GM12878 (cell line): ENCODE data around the gene ACP4. TPM values are rescaled to one million over a fixed set of nuclear protein-coding genes. Genes with fewer than 3 reads are reported as not detected.

Source experiments
- BHLHE40 ChIP-seq, 2 experiments: fragments of 450-650 bp in 1 of 2; IDR thresholded peaks; 2 replicates each; pipeline ENCODE4 v1.6.1; 2011 to 2017; ENCODE audit warnings: low read depth in 2 of 2, borderline replicate concordance in 1 of 2, improper control_type of control experiment in 1 of 2, low read length in 1 of 2, mild to moderate bottlenecking in 1 of 2
- CBX5 ChIP-seq: sonication (generic); IDR thresholded peaks from 2 replicates; pipeline ENCODE4 v1.6.1; 2016; ENCODE audit warnings: low read depth, moderate library complexity, mild to moderate bottlenecking, inconsistent platforms
- CREM ChIP-seq: IDR thresholded peaks from 2 replicates; pipeline ENCODE4 v1.6.1; 2014; ENCODE audit warnings: antibody characterized with exemption, low read depth
- HDAC6 ChIP-seq: fragments of 200-600 bp; sonication (generic); IDR thresholded peaks from one replicate; pipeline ENCODE4 v1.8.0; 2017; ENCODE audit warnings: antibody characterized with exemption; ENCODE audit not compliant: unreplicated experiment
- IKZF2 ChIP-seq, 2 experiments: fragments of 450-650 bp; IDR thresholded peaks; 2 replicates each; pipeline ENCODE4 v1.6.1; 2017; ENCODE audit warnings: mild to moderate bottlenecking in 2 of 2, moderate library complexity in 2 of 2
- LARP7 ChIP-seq: fragments of 450-650 bp; IDR thresholded peaks from 2 replicates; pipeline ENCODE4 v1.6.1; 2017; ENCODE audit warnings: mild to moderate bottlenecking
- MLLT1 ChIP-seq: fragments of 450-650 bp; IDR thresholded peaks from 2 replicates; pipeline ENCODE4 v1.6.1; 2016; ENCODE audit warnings: mild to moderate bottlenecking
- MXI1 ChIP-seq: fragments of 150-350 bp; IDR thresholded peaks from 2 replicates; pipeline ENCODE4 v1.6.1; 2011; ENCODE audit warnings: low read depth, mild to moderate bottlenecking, inconsistent platforms, low read length, improper control_type of control experiment
- MYC ChIP-seq: IDR thresholded peaks from 2 replicates; pipeline ENCODE4 v1.6.1; 2011; ENCODE audit warnings: mild to moderate bottlenecking, low read length, moderate library complexity, inconsistent platforms; ENCODE audit not compliant: insufficient read depth, insufficient replicate concordance, insufficient read length, severe bottlenecking
- NFXL1 ChIP-seq: fragments of 450-650 bp; IDR thresholded peaks from 2 replicates; pipeline ENCODE4 v1.6.1; 2017; ENCODE audit warnings: antibody characterized with exemption, mild to moderate bottlenecking, borderline replicate concordance
- NR2F1 ChIP-seq: fragments of 450-650 bp; conservative IDR thresholded peaks from 2 replicates; pipeline ENCODE4 v1.6.1; 2017; ENCODE audit warnings: mild to moderate bottlenecking
- POLR2AphosphoS5 ChIP-seq: IDR thresholded peaks from 2 replicates; pipeline ENCODE4 v1.6.1; 2011; ENCODE audit warnings: mild to moderate bottlenecking, low read length, inconsistent platforms
- POU2F2 ChIP-seq: IDR thresholded peaks from 3 replicates; pipeline ENCODE4 v1.6.1; 2011; ENCODE audit warnings: low read depth, mild to moderate bottlenecking, low read length, borderline replicate concordance
- RAD51 ChIP-seq: fragments of 450-650 bp; IDR thresholded peaks from 2 replicates; pipeline ENCODE4 v1.6.1; 2016; ENCODE audit warnings: moderate library complexity, mild to moderate bottlenecking, inconsistent platforms
- RUNX3 ChIP-seq: IDR thresholded peaks from 2 replicates; pipeline ENCODE4 v1.6.1; 2012; ENCODE audit warnings: low read length, inconsistent platforms
- SP1 ChIP-seq: IDR thresholded peaks from one replicate; pipeline ENCODE4 v1.6.1; 2011; ENCODE audit warnings: low read depth, low read length
- SREBF1 ChIP-seq: IDR thresholded peaks from 2 replicates; pipeline ENCODE4 v1.6.1; 2012; ENCODE audit warnings: mild to moderate bottlenecking, low read length
- TARDBP ChIP-seq: IDR thresholded peaks from 2 replicates; pipeline ENCODE4 v1.6.1; 2016; ENCODE audit warnings: borderline replicate concordance
- ZBED1 ChIP-seq: IDR thresholded peaks from 2 replicates; pipeline ENCODE4 v1.6.1; 2016; ENCODE audit warnings: borderline replicate concordance
- ZNF207 ChIP-seq: fragments of 450-650 bp; IDR thresholded peaks from 2 replicates; pipeline ENCODE4 v1.6.1; 2014; ENCODE audit warnings: antibody characterized with exemption, mild to moderate bottlenecking, borderline replicate concordance
- ZNF217 ChIP-seq: fragments of 450-650 bp; IDR thresholded peaks from 2 replicates; pipeline ENCODE4 v1.6.1; 2017; ENCODE audit warnings: antibody characterized with exemption, mild to moderate bottlenecking
- polyA plus RNA-seq, 11 experiments: library from polyadenylated mRNA; depleted of rRNA in 4 of 11; unstranded in 6 of 11; stranded (reverse) in 5 of 11; fragments of >200 nt; fragmentation: Nextera tagmentation in 4 of 11; fragmentation: Illumina TruSeq in 1 of 11; extraction: Ambion mirVana in 4 of 11; extraction: Trizol in 1 of 11; gene quantifications; 1 replicate in 1 of 11; 2 replicates in 10 of 11; pipeline versions ENCODE4 v1.2.1 to v1.2.3, GENCODE V29; 2011 to 2016; ENCODE audit warnings: inconsistent platforms in 2 of 11, missing spikeins in 2 of 11, low read depth in 1 of 11
- total RNA-seq, 4 experiments: library from RNA; depleted of rRNA in 3 of 4; stranded (reverse); fragments of >200 nt in 3 of 4; fragmentation: Illumina TruSeq in 1 of 4; extraction: Trizol in 1 of 4; gene quantifications; 2 replicates each; pipeline versions ENCODE4 v1.2.1 to v1.2.3, GENCODE V29; 2013 to 2021
- TF ChIP-seq, protein P1 (sequence below): IDR thresholded peaks from 2 replicates; pipeline ENCODE4 v1.6.1; 2012; ENCODE audit warnings: low read depth, low read length, improper control_type of control experiment
- TF ChIP-seq, protein P2 (sequence below): IDR thresholded peaks from 2 replicates; pipeline ENCODE4 v1.6.1; 2011; ENCODE audit warnings: borderline replicate concordance, low read depth, mild to moderate bottlenecking, moderate library complexity, low read length; ENCODE audit not compliant: insufficient read depth, poor library complexity, severe bottlenecking
- TF ChIP-seq, protein P3 (sequence below): fragments of 450-650 bp; IDR thresholded peaks from 2 replicates; pipeline ENCODE4 v1.6.1; 2018; ENCODE audit warnings: borderline replicate concordance, mild to moderate bottlenecking; ENCODE audit not compliant: partially characterized antibody

Gene ACP4
- total and polyA plus RNA-seq, 10 of the 15 experiments (the other 5 are each of a cell fraction or from before 2014, with no cell fraction given), result not detected

DNA sequence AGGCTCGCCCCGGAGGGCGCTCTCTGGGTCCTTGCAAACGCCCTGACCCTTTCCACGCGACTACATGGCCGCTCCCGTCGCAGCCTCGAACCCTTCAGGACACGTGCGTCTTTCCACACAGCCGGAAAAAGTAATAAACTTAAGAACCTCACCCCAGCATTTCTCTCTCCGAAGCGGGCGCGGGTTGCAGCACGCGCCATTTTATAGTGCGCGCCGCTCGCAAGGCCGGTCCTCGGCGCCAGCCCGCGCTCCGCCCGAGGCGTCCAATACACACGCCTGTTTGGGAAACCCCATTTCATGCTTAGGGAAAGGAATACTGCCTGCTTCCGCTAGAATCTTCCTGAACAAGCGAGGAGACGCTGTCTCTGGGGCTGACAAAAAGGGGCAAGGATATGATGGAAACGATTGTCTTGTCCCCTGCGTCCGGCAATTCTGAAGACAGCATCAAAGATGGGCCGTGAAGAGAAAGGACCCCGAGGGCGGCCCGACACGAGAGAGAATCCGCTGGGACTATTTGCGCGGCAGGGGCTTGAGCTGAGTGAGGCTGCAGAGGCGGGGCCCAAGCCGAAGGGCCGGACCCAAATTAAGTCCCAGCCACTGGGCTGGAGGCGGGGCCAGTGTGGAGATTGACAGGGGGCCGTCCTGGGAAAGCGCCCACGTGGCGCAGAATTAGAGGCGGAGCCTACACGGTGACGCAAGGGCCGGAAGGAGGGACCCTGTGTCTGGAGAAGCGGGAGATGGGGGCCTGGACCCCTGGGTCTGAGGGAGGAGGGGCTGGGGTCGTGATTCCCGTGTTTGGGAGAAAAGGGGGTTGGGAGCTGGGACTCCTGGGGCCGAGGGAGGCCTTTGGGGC is 14.4 kb downstream of the ACP4 start (continued):
- TF ChIP-seq RUNX3 (0 out of 2 replicates have a peak, but pooled peaks have one; percentile 18), NR2F1 (0 out of 2 replicates have a peak, but pooled peaks have one; percentile 31), CREM (peak; percentile 78), MYC (peak; percentile 93), CBX5 (0 out of 2 replicates have a peak, but pooled peaks have one; percentile 30), BHLHE40 (IDR thresholded peaks at IDR 0.05; ENCODE audit: borderline replicate concordance in 1 of 2, low read depth in 2 of 2, low read length in 1 of 2) (peak in 1 of 2 experiments; percentile 78; a peak in 3 of 4 replicates), LARP7 (peak; percentile 91), SREBF1 (0 out of 2 replicates have a peak, but pooled peaks have one; percentile 2), HDAC6 (peak; percentile 83), ZBED1 (peak; percentile 69), SP1 (peak; percentile 60), ZNF217 (no peak), POU2F2 (peak; percentile 96; the same call in 2 of the 3 replicates), RAD51 (peak; percentile 94), ZNF207 (peak; percentile 100), IKZF2 (IDR thresholded peaks at IDR 0.05) (peak; percentile 18 to 70; a peak in 1 of 4 replicates), NFXL1 (no peak), MLLT1 (peak; percentile 88), POLR2AphosphoS5 (peak; percentile 100), TARDBP (peak; percentile 80), MXI1 (peak; percentile 93)
- TF ChIP-seq, protein P1, sequence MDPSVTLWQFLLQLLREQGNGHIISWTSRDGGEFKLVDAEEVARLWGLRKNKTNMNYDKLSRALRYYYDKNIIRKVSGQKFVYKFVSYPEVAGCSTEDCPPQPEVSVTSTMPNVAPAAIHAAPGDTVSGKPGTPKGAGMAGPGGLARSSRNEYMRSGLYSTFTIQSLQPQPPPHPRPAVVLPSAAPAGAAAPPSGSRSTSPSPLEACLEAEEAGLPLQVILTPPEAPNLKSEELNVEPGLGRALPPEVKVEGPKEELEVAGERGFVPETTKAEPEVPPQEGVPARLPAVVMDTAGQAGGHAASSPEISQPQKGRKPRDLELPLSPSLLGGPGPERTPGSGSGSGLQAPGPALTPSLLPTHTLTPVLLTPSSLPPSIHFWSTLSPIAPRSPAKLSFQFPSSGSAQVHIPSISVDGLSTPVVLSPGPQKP, result peak; percentile 50; the same call in 1 of the 2 replicates
- TF ChIP-seq, protein P2, sequence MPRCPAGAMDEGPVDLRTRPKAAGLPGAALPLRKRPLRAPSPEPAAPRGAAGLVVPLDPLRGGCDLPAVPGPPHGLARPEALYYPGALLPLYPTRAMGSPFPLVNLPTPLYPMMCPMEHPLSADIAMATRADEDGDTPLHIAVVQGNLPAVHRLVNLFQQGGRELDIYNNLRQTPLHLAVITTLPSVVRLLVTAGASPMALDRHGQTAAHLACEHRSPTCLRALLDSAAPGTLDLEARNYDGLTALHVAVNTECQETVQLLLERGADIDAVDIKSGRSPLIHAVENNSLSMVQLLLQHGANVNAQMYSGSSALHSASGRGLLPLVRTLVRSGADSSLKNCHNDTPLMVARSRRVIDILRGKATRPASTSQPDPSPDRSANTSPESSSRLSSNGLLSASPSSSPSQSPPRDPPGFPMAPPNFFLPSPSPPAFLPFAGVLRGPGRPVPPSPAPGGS, result peak; percentile 53
- TF ChIP-seq, protein P3, sequence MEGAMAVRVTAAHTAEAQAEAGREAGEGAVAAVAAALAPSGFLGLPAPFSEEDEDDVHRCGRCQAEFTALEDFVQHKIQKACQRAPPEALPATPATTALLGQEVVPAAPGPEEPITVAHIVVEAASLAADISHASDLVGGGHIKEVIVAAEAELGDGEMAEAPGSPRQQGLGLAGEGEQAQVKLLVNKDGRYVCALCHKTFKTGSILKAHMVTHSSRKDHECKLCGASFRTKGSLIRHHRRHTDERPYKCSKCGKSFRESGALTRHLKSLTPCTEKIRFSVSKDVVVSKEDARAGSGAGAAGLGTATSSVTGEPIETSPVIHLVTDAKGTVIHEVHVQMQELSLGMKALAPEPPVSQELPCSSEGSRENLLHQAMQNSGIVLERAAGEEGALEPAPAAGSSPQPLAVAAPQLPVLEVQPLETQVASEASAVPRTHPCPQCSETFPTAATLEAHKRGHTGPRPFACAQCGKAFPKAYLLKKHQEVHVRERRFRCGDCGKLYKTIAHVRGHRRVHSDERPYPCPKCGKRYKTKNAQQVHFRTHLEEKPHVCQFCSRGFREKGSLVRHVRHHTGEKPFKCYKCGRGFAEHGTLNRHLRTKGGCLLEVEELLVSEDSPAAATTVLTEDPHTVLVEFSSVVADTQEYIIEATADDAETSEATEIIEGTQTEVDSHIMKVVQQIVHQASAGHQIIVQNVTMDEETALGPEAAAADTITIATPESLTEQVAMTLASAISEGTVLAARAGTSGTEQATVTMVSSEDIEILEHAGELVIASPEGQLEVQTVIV, result peak; percentile 84
